GM12891 (cell line): ENCODE data around the gene GLP2R.

Experiments
- DNase-seq: peaks from one replicate; pipeline ENCODE4 v3.0.0; 2011; ENCODE audit warnings: low spot score; ENCODE audit not compliant: insufficient read length
- FAIRE-seq: peaks from 2 replicates; lab custom pipeline; 2011; peaks lifted over from hg19 to GRCh38; lab: Jason Lieb, UNC
- PAX5 ChIP-seq: IDR thresholded peaks from 2 replicates; pipeline ENCODE4 v1.6.1; 2011; ENCODE audit warnings: low read length, moderate library complexity, mild to moderate bottlenecking; ENCODE audit not compliant: insufficient read depth, severe bottlenecking
- POLR2A ChIP-seq: IDR thresholded peaks from 2 replicates; pipeline ENCODE4 v1.6.1; 2011; ENCODE audit warnings: low read depth, low read length, control low read depth
- POLR2AphosphoS5 ChIP-seq: IDR thresholded peaks from 2 replicates; pipeline ENCODE4 v1.6.1; 2011; ENCODE audit warnings: low read depth, low read length, control low read depth
- POU2F2 ChIP-seq: IDR thresholded peaks from 2 replicates; pipeline ENCODE4 v1.6.1; 2011; ENCODE audit warnings: low read depth, mild to moderate bottlenecking, control low read depth, low read length, moderate library complexity
- SPI1 ChIP-seq: IDR thresholded peaks from 2 replicates; pipeline ENCODE4 v1.6.1; 2011; ENCODE audit warnings: low read depth, low read length, control low read depth
- TAF1 ChIP-seq: IDR thresholded peaks from 2 replicates; pipeline ENCODE4 v1.6.1; 2011; ENCODE audit warnings: low read depth, low read length, control low read depth

The GLP2R gene

GRCh38 chr17:9900784-9901183 is 75.1 kb downstream of the GLP2R start:
- TF ChIP-seq POLR2A (no peak), POU2F2 (no peak), PAX5 (no peak)

GRCh38 chr17:9902120-9902519 is 76.4 kb downstream of the GLP2R start:
- FAIRE-seq (no peak), DNase-seq (no peak)
- TF ChIP-seq SPI1 (no peak), TAF1 (no peak)

More at GRCh38 chr17:9900784-9901183, 75.1 kb downstream of the GLP2R start:
- no peak for FAIRE-seq
- DNase-seq: no peak

- FAIRE-seq (no peak), DNase-seq (no peak)
- TF ChIP-seq TAF1 (no peak), SPI1 (no peak)
Observed at GRCh38 chr17:9904277-9905077, 78.8 kb downstream of the GLP2R start.

GRCh38 chr17:9905078-9905415 is 79.3 kb downstream of the GLP2R start, which contains the start of gene RCVRN:
Gene RCVRN (minus strand): TSS chr17:9905271. CDS start chr17:9905180, 91 bp downstream.
- no peak for TF ChIP-seq TAF1
- TF ChIP-seq POLR2A: no peak
- TF ChIP-seq POLR2AphosphoS5: no peak
- TF ChIP-seq POU2F2: no peak
- TF ChIP-seq PAX5: no peak
- TF ChIP-seq SPI1: no peak
- FAIRE-seq: no peak

GRCh38 chr17:9905902-9906301 is 80.2 kb downstream of the GLP2R start:
- peak; percentile 77 for DNase-seq
- FAIRE-seq: peak; percentile 50

More at GRCh38 chr17:9905078-9905415, 79.3 kb downstream of the GLP2R start, which contains the start of gene RCVRN:
- DNase-seq: no peak

GRCh38 chr17:9906616-9907015 is 80.9 kb downstream of the GLP2R start:
- no peak for DNase-seq
- TF ChIP-seq TAF1: no peak
- TF ChIP-seq POLR2AphosphoS5: no peak
- TF ChIP-seq POLR2A: no peak
- TF ChIP-seq PAX5: no peak
- TF ChIP-seq SPI1: no peak
- no peak for TF ChIP-seq POU2F2
- no peak for FAIRE-seq

More at GRCh38 chr17:9905902-9906301, 80.2 kb downstream of the GLP2R start:
- no peak for TF ChIP-seq TAF1
- TF ChIP-seq PAX5: no peak
- TF ChIP-seq POU2F2: no peak
- no peak for TF ChIP-seq POLR2A
- TF ChIP-seq POLR2AphosphoS5: no peak
- TF ChIP-seq SPI1: no peak

- FAIRE-seq (no peak), DNase-seq (no peak)
- no peak for TF ChIP-seq POU2F2
Observed at GRCh38 chr17:9907131-9907530, 81.4 kb downstream of the GLP2R start.

- TF ChIP-seq TAF1 (no peak), SPI1 (no peak), PAX5 (no peak), POLR2A (no peak), POU2F2 (no peak), POLR2AphosphoS5 (no peak)
- no peak for FAIRE-seq
- DNase-seq: no peak
Observed at GRCh38 chr17:9907883-9908648, 82.3 kb downstream of the GLP2R start.

- DNase-seq: no peak
- TF ChIP-seq SPI1 (no peak), POLR2AphosphoS5 (no peak), TAF1 (no peak), POU2F2 (no peak)
- FAIRE-seq: no peak
Observed at GRCh38 chr17:9908649-9909042, 82.9 kb downstream of the GLP2R start.

GRCh38 chr17:9911089-9911488 is 85.4 kb downstream of the GLP2R start:
- TF ChIP-seq POLR2AphosphoS5: no peak
- TF ChIP-seq TAF1: no peak
- TF ChIP-seq PAX5: no peak
- TF ChIP-seq POLR2A: no peak
- no peak for TF ChIP-seq POU2F2
- no peak for TF ChIP-seq SPI1
- DNase-seq (no peak), FAIRE-seq (no peak)
